ENCODE measurements around the gene OR52K2.
"Not testable (repeated sequence)": the region's sequence is repeated elsewhere in the genome, so short reads cannot be mapped to it uniquely, and the experiment has no call there.

OR52K2 gene

GRCh38 chr11:4448995-4449394 lies at the start of gene OR52K2:
Gene OR52K2 (plus strand): TSS chr11:4449295. CDS start chr11:4449340, 45 bp downstream.
- no peak for DNase-seq

GRCh38 chr11:4406206-4406605 lies 42.9 kb upstream of the OR52K2 start:
- DNase-seq, result not testable (repeated sequence)

- no peak for DNase-seq
Observed at GRCh38 chr11:4416306-4416705, 32.8 kb upstream of the OR52K2 start.

GRCh38 chr11:4416816-4417215 lies 32.3 kb upstream of the OR52K2 start:
- DNase-seq, result no peak

- DNase-seq, result no peak
Observed at GRCh38 chr11:4418403-4418802, 30.7 kb upstream of the OR52K2 start.

GRCh38 chr11:4430051-4430450 lies 19.0 kb upstream of the OR52K2 start:
- no peak for DNase-seq

GRCh38 chr11:4433856-4434255 lies 15.2 kb upstream of the OR52K2 start:
- DNase-seq, result no peak

- DNase-seq, result no peak
Observed at GRCh38 chr11:4436411-4436810, 12.7 kb upstream of the OR52K2 start.

- DNase-seq, result no peak
Observed at GRCh38 chr11:4441515-4441914, 7.6 kb upstream of the OR52K2 start.

GRCh38 chr11:4443232-4443891 lies 5.7 kb upstream of the OR52K2 start:
- DNase-seq, result no peak

- no peak for DNase-seq
Observed at GRCh38 chr11:4453118-4453517, 4.0 kb downstream of the OR52K2 start.

- DNase-seq, result no peak
Observed at GRCh38 chr11:4454021-4454420, 4.9 kb downstream of the OR52K2 start.

- DNase-seq, result no peak
Observed at GRCh38 chr11:4455419-4455818, 6.3 kb downstream of the OR52K2 start.

GRCh38 chr11:4459500-4459899 lies 10.4 kb downstream of the OR52K2 start:
- no peak for DNase-seq

GRCh38 chr11:4460151-4460550 lies 11.1 kb downstream of the OR52K2 start:
- DNase-seq, result no peak

- DNase-seq, result no peak
Observed at GRCh38 chr11:4464216-4465159, 15.4 kb downstream of the OR52K2 start.

GRCh38 chr11:4465407-4465806 lies 16.3 kb downstream of the OR52K2 start:
- no peak for DNase-seq

GRCh38 chr11:4466131-4466870 lies 17.2 kb downstream of the OR52K2 start:
- no peak for DNase-seq

GRCh38 chr11:4466871-4467442 lies 17.9 kb downstream of the OR52K2 start:
- no peak for DNase-seq

- DNase-seq, result no peak
Observed at GRCh38 chr11:4467811-4468606, 18.9 kb downstream of the OR52K2 start.

GRCh38 chr11:4479644-4480043 lies 30.5 kb downstream of the OR52K2 start:
- no peak for DNase-seq

- no peak for DNase-seq
Observed at GRCh38 chr11:4480577-4481239, 31.6 kb downstream of the OR52K2 start.
